H1 (cell line): ENCODE data around the gene FIGNL2. TPM values are rescaled to one million over a fixed set of nuclear protein-coding genes. Genes with fewer than 3 reads are reported as not detected.

Experiments
- TAF1 ChIP-seq: IDR thresholded peaks from 2 replicates; pipeline ENCODE4 v1.6.1; 2011; ENCODE audit warnings: mild to moderate bottlenecking, low read depth, low read length
- USF2 ChIP-seq: IDR thresholded peaks from 2 replicates; pipeline ENCODE4 v1.6.1; 2011; ENCODE audit warnings: low read length, improper control_type of control experiment
- polyA plus RNA-seq, 7 experiments: library from polyadenylated mRNA; depleted of rRNA in 3 of 7; stranded (reverse) in 5 of 7; unstranded in 2 of 7; fragments of >200 nt in 5 of 7; fragments of 200-250 nt in 2 of 7; gene quantifications; 1 replicate in 5 of 7; 2 replicates in 1 of 7; 4 replicates in 1 of 7; pipeline versions ENCODE4 v1.2.1 to v1.2.3, GENCODE V29; 2011 to 2013; ENCODE audit warnings: missing spikeins in 2 of 7, mixed read lengths in 2 of 7
- total RNA-seq: library from RNA; stranded (reverse); fragmentation: NEBNext Ultra II Directional; extraction: Animal tissue kit (Norgen Biotek cat#: 25700); gene quantifications from 2 replicates; pipeline ENCODE4 v1.2.1, GENCODE V29; 2021

FIGNL2 gene
- total and polyA plus RNA-seq, 2 of the 8 experiments (the other 6 are each of a cell fraction or from before 2014, with no cell fraction given) = 6.5 to 7.1 TPM

- no peak for TF ChIP-seq TAF1
- TF ChIP-seq USF2 = no peak
Measured at GRCh38 chr12:51844854-51845253, 3.7 kb downstream of the FIGNL2 start (continued).
